ENCODE results near the gene PXDC1. TPM values are rescaled to one million over a fixed set of nuclear protein-coding genes. Genes with fewer than 3 reads are reported as not detected.
A peak's percentile ranks its signal among the peaks of the same experiment; 100 is the strongest.

Gene PXDC1
- total RNA-seq, 8 experiments from 2014 or later: 4.3 to 88.6 (median 28.6) TPM

GRCh38 chr6:3753228-3753835 lies 1.8 kb upstream of the PXDC1 start:
- in situ Hi-C loops (cut with MboI; ENCODE audit: low pct_unique_long_range_greater_than_20kb in 2 of 9, low sequenced_read_pairs in 9 of 9, unreplicated experiment in 9 of 9): no loop called here
- H3K4me3 ChIP-seq: no peak overlapping the region
- H3K27ac ChIP-seq: no peak overlapping the region
- H3K4me1 ChIP-seq (replicated peaks in 1 of 2): peaks cover 9 to 25% of the 10 kb centered on the region in 2 donors
- ATAC-seq (replicated peaks in 6 of 8): no peak
- 79 to 100% (median 90%) methylated on average over 3 to 10 of the region's 10 CpGs for WGBS, 10 experiments

- in situ Hi-C loops (cut with MboI; ENCODE audit: low pct_unique_long_range_greater_than_20kb in 2 of 9, low sequenced_read_pairs in 9 of 9, unreplicated experiment in 9 of 9): no loop called here
- H3K4me1 ChIP-seq (replicated peaks in 1 of 2): peaks cover 10 to 29% of the 10 kb centered on the region in 2 donors
- 20 to 83% (median 77%) methylated on average over 1 to 6 of the region's 22 CpGs; no CpG with 5 or more reads in 2 of the 10 experiments for WGBS, 10 experiments
Observed at GRCh38 chr6:3752531-3753227, 1.2 kb upstream of the PXDC1 start.

GRCh38 chr6:3751730-3752530 lies 417 bp upstream of the PXDC1 start:
- whole genome bisulfite sequencing, 10 experiments: no CpG with 5 or more reads among the region's 104 CpGs
- Histone ChIP-seq H3K4me1 (replicated peaks in 1 of 2) (peaks cover 10 to 29% of the 10 kb centered on the region in 2 donors), H3K4me3 (peak overlapping the region; percentile 45 to 64 (median 53)), H3K27ac (peak overlapping the region in 1 of 2 donors; percentile 83)
- peak; percentile 48 to 78 (median 70) for ATAC-seq (replicated peaks in 6 of 8)
- in situ Hi-C loops (cut with MboI; ENCODE audit: low pct_unique_long_range_greater_than_20kb in 2 of 9, low sequenced_read_pairs in 9 of 9, unreplicated experiment in 9 of 9): no loop called here

More at GRCh38 chr6:3752531-3753227, 1.2 kb upstream of the PXDC1 start:
- Histone ChIP-seq H3K27ac (no peak overlapping the region), H3K4me3 (peak overlapping the region; percentile 45 to 64 (median 53))
- no peak for ATAC-seq (replicated peaks in 6 of 8)

- in situ Hi-C loops (cut with MboI; ENCODE audit: low pct_unique_long_range_greater_than_20kb in 2 of 9, low sequenced_read_pairs in 9 of 9, unreplicated experiment in 9 of 9): no loop called here
Observed at GRCh38 chr6:3750317-3751076, 1.0 kb downstream of the PXDC1 start.

GRCh38 chr6:3749977-3750316 lies 1.6 kb downstream of the PXDC1 start:
- in situ Hi-C loops (cut with MboI; ENCODE audit: low pct_unique_long_range_greater_than_20kb in 2 of 9, low sequenced_read_pairs in 9 of 9, unreplicated experiment in 9 of 9): loop anchor here (10.0 to 25.0 kb wide), 8 partner anchors 235 to 613 kb away; a partner anchor contains a TSS
- Histone ChIP-seq H3K4me1 (replicated peaks in 1 of 2) (peaks cover 10 to 21% of the 10 kb centered on the region in 2 donors), H3K27ac (peak overlapping the region in 1 of 2 donors; percentile 83), H3K4me3 (peak overlapping the region; percentile 45 to 64 (median 53))
- ATAC-seq (replicated peaks in 6 of 8): peak in 2 of 8 experiments; percentile 1 to 6
- 0 to 80% (median 58%) methylated on average over 1 to 6 of the region's 7 CpGs; no CpG with 5 or more reads in 5 of the 10 experiments for WGBS, 10 experiments

More at GRCh38 chr6:3750317-3751076, 1.0 kb downstream of the PXDC1 start:
- ATAC-seq (replicated peaks in 6 of 8): peak; percentile 25 to 71 (median 60)
- H3K4me3 ChIP-seq: peak overlapping the region; percentile 45 to 64 (median 53)
- H3K4me1 ChIP-seq (replicated peaks in 1 of 2): peaks cover 10 to 21% of the 10 kb centered on the region in 2 donors
- peak overlapping the region in 1 of 2 donors; percentile 83 for H3K27ac ChIP-seq
- 0% methylated on average over 4 of the region's 74 CpGs; no CpG with 5 or more reads in 9 of the 10 experiments for WGBS, 10 experiments

- in situ Hi-C loops (cut with MboI; ENCODE audit: low pct_unique_long_range_greater_than_20kb in 2 of 9, low sequenced_read_pairs in 9 of 9, unreplicated experiment in 9 of 9): loop anchor here (10.0 to 25.0 kb wide), 8 partner anchors 236 to 612 kb away; a partner anchor contains a TSS
- Histone ChIP-seq H3K4me3 (peak overlapping the region in 3 of 5 donors; percentile 53 to 64 (median 63)), H3K27ac (no peak overlapping the region), H3K4me1 (replicated peaks in 1 of 2) (peaks cover 10 to 21% of the 10 kb centered on the region in 2 donors)
- 0 to 90% (median 72%) methylated on average over 2 to 11 of the region's 24 CpGs; no CpG with 5 or more reads in 1 of the 10 experiments for WGBS, 10 experiments
- ATAC-seq (replicated peaks in 6 of 8): no peak
Observed at GRCh38 chr6:3749067-3749841, 2.3 kb downstream of the PXDC1 start.

GRCh38 chr6:3748208-3749066 lies 3.1 kb downstream of the PXDC1 start:
- in situ Hi-C loops (cut with MboI; ENCODE audit: low pct_unique_long_range_greater_than_20kb in 2 of 9, low sequenced_read_pairs in 9 of 9, unreplicated experiment in 9 of 9): loop anchor here (10.0 to 25.0 kb wide), 8 partner anchors 236 to 611 kb away; a partner anchor contains a TSS
- peak in 5 of 8 experiments; percentile 9 to 32 (median 19) for ATAC-seq (replicated peaks in 6 of 8)
- 0 to 52% (median 22%) methylated on average over 1 to 8 of the region's 12 CpGs; no CpG with 5 or more reads in 2 of the 10 experiments for WGBS, 10 experiments
- H3K27ac ChIP-seq: peak overlapping the region in 1 of 2 donors; percentile 3
- no peak overlapping the region for H3K4me3 ChIP-seq
- H3K4me1 ChIP-seq (replicated peaks in 1 of 2): peaks cover 15 to 25% of the 10 kb centered on the region in 2 donors

- ATAC-seq (replicated peaks in 6 of 8): no peak
- in situ Hi-C loops (cut with MboI; ENCODE audit: low pct_unique_long_range_greater_than_20kb in 2 of 9, low sequenced_read_pairs in 9 of 9, unreplicated experiment in 9 of 9): loop anchor here (10.0 to 25.0 kb wide), 8 partner anchors 238 to 610 kb away; a partner anchor contains a TSS
- Histone ChIP-seq H3K27ac (no peak overlapping the region), H3K4me1 (replicated peaks in 1 of 2) (peaks cover 27 to 34% of the 10 kb centered on the region in 2 donors), H3K4me3 (no peak overlapping the region)
- WGBS, 10 experiments: 60 to 100% (median 91%) methylated on average over 1 to 9 of the region's 12 CpGs
Observed at GRCh38 chr6:3747100-3747737, 4.3 kb downstream of the PXDC1 start.

- 80 to 100% (median 100%) methylated on average over 1 to 4 of the region's 8 CpGs; no CpG with 5 or more reads in 5 of the 10 experiments for WGBS, 10 experiments
- Histone ChIP-seq H3K4me1 (replicated peaks in 1 of 2) (peaks cover 28 to 34% of the 10 kb centered on the region in 2 donors), H3K4me3 (no peak overlapping the region), H3K27ac (no peak overlapping the region)
- no peak for ATAC-seq (replicated peaks in 6 of 8)
- in situ Hi-C loops (cut with MboI; ENCODE audit: low pct_unique_long_range_greater_than_20kb in 2 of 9, low sequenced_read_pairs in 9 of 9, unreplicated experiment in 9 of 9): loop anchor here (10.0 to 25.0 kb wide), 8 partner anchors 238 to 609 kb away; a partner anchor contains a TSS
Observed at GRCh38 chr6:3746696-3747095, 4.8 kb downstream of the PXDC1 start.

GRCh38 chr6:3746119-3746691 lies 5.3 kb downstream of the PXDC1 start:
- in situ Hi-C loops (cut with MboI; ENCODE audit: low pct_unique_long_range_greater_than_20kb in 2 of 9, low sequenced_read_pairs in 9 of 9, unreplicated experiment in 9 of 9): loop anchor here (10.0 to 25.0 kb wide), 8 partner anchors 239 to 609 kb away; a partner anchor contains a TSS
- WGBS, 10 experiments: 36 to 100% (median 93%) methylated on average over 1 to 5 of the region's 11 CpGs; no CpG with 5 or more reads in 2 of the 10 experiments
- no peak overlapping the region for H3K27ac ChIP-seq

More at GRCh38 chr6:3746119-3746691, 5.3 kb downstream of the PXDC1 start:
- Histone ChIP-seq H3K4me1 (replicated peaks in 1 of 2) (peaks cover 28 to 34% of the 10 kb centered on the region in 2 donors), H3K4me3 (no peak overlapping the region)
- no peak for ATAC-seq (replicated peaks in 6 of 8)
